Tibial nerve (tissue), 4 donors: ENCODE measurements around the gene GNAT1. TPM values are rescaled to one million over a fixed set of nuclear protein-coding genes. Genes with fewer than 3 reads are reported as not detected.

Source experiments
- DNase-seq, 2 donors: peaks; one replicate each; pipeline ENCODE4 v3.0.0-alpha.2; 2019; ENCODE audit warnings: low spot score in 2 of 2
- H3K27ac ChIP-seq, 4 donors: fragments of 200-600 bp; sonication (generic) in 3 of 4; one replicate each; pipeline ENCODE4 v1.5.1; 2017 to 2019; ENCODE audit warnings: mild to moderate bottlenecking in 1 of 4
- H3K27me3 ChIP-seq, 2 donors: fragments of 200-600 bp; sonication (generic) in 1 of 2; one replicate each; pipeline versions ENCODE4 v1.5.1 to v1.6.0; 2017 to 2019
- H3K36me3 ChIP-seq, 3 donors: fragments of 200-600 bp; sonication (generic); one replicate each; pipeline ENCODE4 v1.5.1; 2018 to 2019
- H3K4me1 ChIP-seq, 4 donors: fragments of 200-600 bp; sonication (generic) in 3 of 4; one replicate each; pipeline ENCODE4 v1.5.1; 2017 to 2019
- H3K4me3 ChIP-seq, 4 donors: fragments of 200-600 bp; sonication (generic) in 3 of 4; one replicate each; pipeline ENCODE4 v1.5.1; 2017 to 2019; ENCODE audit warnings: mild to moderate bottlenecking in 1 of 4, moderate library complexity in 1 of 4
- H3K9me3 ChIP-seq, 4 donors: fragments of 200-600 bp; sonication (generic) in 3 of 4; one replicate each; pipeline ENCODE4 v1.5.1; 2017 to 2019
- EP300 ChIP-seq, 2 donors: sonication (generic); formaldehyde crosslinking; IDR thresholded peaks; one replicate each; pipeline ENCODE4 v1.6.1; 2017; ENCODE audit warnings: antibody characterized with exemption in 2 of 2, mild to moderate bottlenecking in 1 of 2
- POLR2A ChIP-seq, 2 donors: fragments of 450-650 bp; IDR thresholded peaks; one replicate each; pipeline ENCODE4 v1.6.1; 2017; ENCODE audit warnings: antibody characterized with exemption in 2 of 2, mild to moderate bottlenecking in 2 of 2, moderate library complexity in 2 of 2
- WGBS, 2 donors: methylation state at CpG; one replicate each; pipeline ENCODE4 v1.1.5; 2018; 5-methylcytosine and 5-hydroxymethylcytosine counted together
- total RNA-seq, 4 donors: library from RNA; depleted of rRNA; stranded (reverse); fragments of >200 nt; gene quantifications; one replicate each; pipeline ENCODE4 v1.1.0, GENCODE V29; 2016
- TF ChIP-seq, protein P1 (sequence below), 5 experiments: fragments of 200-600 bp in 3 of 5; fragments of 450-650 bp in 2 of 5; sonication (generic) in 3 of 5; IDR thresholded peaks; one replicate each; pipeline ENCODE4 v1.5.1; 2016 to 2019; ENCODE audit warnings: antibody characterized with exemption in 5 of 5, mild to moderate bottlenecking in 3 of 5, moderate library complexity in 2 of 5

Gene GNAT1
- total RNA-seq, 4 donors from 2014 or later, result not detected

DNA sequence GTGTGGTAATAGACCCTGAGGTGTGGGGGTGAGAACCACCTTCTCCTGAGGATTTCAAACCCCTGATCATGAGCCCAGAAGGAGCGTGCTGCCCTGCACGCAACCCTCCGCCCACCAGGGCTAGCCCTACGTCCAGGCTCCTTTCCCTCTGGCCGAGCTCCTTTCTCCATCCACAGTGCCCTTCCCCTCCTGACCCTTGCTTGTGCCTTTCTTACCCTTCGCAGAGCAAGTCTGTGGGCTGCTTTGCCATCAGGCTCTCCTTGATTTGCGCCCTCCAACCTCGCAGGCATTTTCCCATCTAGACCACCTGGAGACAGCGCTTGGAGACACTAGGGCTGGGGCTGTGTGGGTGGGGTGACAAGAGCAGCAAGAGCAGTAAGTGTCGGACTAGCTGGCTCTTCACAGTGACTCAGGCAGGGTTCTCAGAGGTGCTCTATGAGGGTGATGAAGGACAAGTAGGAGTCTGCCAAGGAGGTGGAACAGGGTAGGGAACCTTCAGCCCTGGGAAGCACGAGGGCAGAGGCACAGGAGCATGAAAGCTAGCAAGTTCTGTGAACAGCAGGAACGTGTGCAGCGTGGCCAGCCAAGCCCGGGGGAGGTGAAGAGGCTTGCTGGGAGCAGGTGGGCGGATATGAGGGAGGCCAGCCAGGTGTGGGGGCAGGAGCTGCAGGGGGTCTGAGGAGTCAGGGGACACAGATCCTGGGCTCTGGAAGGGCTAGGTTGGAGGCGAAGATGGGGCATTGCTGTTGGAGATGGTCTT lies 11.1 kb downstream of the GNAT1 start:
- no peak overlapping the region for H3K27ac ChIP-seq
- no peak for TF ChIP-seq EP300 (IDR thresholded peaks at IDR 0.05)
- TF ChIP-seq POLR2A (IDR thresholded peaks at IDR 0.05), result no peak
- TF ChIP-seq, protein P1, sequence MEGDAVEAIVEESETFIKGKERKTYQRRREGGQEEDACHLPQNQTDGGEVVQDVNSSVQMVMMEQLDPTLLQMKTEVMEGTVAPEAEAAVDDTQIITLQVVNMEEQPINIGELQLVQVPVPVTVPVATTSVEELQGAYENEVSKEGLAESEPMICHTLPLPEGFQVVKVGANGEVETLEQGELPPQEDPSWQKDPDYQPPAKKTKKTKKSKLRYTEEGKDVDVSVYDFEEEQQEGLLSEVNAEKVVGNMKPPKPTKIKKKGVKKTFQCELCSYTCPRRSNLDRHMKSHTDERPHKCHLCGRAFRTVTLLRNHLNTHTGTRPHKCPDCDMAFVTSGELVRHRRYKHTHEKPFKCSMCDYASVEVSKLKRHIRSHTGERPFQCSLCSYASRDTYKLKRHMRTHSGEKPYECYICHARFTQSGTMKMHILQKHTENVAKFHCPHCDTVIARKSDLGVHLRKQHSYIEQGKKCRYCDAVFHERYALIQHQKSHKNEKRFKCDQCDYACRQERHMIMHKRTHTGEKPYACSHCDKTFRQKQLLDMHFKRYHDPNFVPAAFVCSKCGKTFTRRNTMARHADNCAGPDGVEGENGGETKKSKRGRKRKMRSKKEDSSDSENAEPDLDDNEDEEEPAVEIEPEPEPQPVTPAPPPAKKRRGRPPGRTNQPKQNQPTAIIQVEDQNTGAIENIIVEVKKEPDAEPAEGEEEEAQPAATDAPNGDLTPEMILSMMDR (IDR thresholded peaks at IDR 0.05), result no peak
- H3K27me3 ChIP-seq, result peaks cover 0 to 65% of the 10 kb centered on the region in 2 donors
- WGBS, 2 donors, result 74 to 79% methylated on average over 16 of the region's 16 CpGs
- H3K4me1 ChIP-seq, result peaks cover 0 to 22% (median 10%) of the 10 kb centered on the region in 4 donors
- no peaks in the 10 kb centered on the region for H3K9me3 ChIP-seq
- H3K36me3 ChIP-seq, result no peaks in the 10 kb centered on the region
- no peak for DNase-seq
- no peak overlapping the region for H3K4me3 ChIP-seq

DNA sequence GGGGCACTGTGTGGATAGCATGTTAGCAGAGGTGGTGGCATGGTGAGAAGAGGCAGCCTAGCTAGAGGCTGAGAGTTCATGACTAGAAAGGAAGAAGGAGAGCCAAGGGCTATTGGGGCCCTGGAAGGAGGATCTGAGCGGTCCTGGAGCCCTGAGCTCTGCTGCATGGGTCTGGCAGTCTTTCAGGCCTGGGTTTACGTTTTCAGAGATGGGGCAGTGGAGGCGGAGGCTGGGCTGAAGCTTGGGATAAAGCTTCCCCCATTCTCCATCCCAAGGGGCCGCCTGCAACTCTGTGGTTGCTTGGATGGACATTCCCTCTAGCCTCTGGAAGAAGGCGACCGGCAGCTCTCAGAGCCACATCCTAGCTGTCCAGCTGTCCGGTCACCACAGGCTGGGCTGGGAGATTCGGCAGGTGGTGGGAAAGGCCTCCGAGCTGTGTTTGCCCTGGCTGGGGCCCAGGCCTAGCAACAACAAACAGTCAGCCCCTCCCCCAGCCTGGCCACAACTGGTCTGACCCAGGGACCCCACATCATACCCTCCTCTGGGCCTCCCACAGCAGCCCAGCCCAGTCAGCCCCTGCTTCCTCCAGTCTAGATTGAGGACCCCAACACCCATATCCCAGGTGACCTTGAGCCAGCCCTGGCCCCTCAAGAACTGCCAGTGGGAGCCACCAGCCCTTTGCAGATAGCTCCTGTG lies 11.9 kb downstream of the GNAT1 start:
- Histone ChIP-seq H3K36me3 (no peaks in the 10 kb centered on the region), H3K9me3 (no peaks in the 10 kb centered on the region), H3K4me1 (peaks cover 0 to 22% (median 10%) of the 10 kb centered on the region in 4 donors), H3K27ac (no peak overlapping the region), H3K27me3 (peaks cover 0 to 65% of the 10 kb centered on the region in 2 donors), H3K4me3 (no peak overlapping the region)
- DNase-seq, result no peak
- 66 to 81% methylated on average over 4 to 9 of the region's 9 CpGs for WGBS, 2 donors
- no peak for TF ChIP-seq POLR2A (IDR thresholded peaks at IDR 0.05)
- no peak for TF ChIP-seq EP300 (IDR thresholded peaks at IDR 0.05)
- TF ChIP-seq, protein P1 (IDR thresholded peaks at IDR 0.05), result no peak

DNA sequence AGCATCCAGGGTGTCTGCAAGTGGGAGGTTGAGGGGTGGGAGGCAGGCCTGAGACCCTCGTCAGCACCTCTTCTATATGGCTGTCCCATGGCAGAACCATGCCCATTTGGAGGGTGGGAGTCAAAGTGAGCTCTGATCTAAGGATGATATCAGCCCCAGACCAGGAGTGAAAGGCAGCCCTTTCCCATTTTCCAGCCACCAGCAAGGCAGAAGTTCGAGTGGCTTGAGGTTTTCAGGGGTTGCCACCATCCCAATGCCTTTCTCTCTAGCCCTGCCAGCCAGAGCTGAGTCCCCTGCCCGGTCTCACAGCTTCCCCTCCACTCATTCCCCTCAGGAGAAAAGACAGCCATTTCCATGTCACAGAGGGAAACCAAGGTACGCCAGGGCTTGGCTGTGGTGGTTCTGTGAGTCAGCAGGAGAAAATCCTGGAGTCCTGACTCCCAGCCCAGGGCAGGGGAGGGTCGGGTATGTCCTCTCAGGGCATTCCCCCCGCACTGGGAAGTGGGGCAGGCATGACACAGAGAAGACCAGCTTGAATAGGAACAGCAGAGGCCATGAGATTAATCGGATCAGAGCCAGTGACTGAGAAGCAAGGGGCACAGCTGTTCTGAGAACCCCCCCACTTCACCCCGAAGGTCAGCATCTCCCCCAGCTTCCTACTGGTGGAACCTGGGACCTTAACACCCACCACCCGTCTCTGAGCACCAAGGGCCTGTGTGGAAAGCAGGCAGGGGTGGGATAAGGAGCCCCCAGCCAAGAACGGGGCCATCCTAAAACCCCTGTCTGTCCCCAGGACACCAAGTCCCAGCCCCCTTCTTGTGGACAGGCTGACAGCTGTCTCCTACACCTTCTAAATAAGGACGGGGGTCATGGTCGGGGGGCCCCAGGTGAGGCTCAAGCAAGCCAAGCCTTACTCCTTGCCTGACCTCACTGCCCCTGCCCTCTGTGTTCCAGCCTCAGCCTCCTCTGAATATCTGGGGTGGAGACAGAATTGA lies 12.7 kb downstream of the GNAT1 start:
- Histone ChIP-seq H3K36me3 (no peaks in the 10 kb centered on the region), H3K9me3 (no peaks in the 10 kb centered on the region), H3K27ac (peak overlapping the region in 1 of 4 donors; percentile 66), H3K4me1 (peaks cover 0 to 22% (median 10%) of the 10 kb centered on the region in 4 donors), H3K27me3 (peaks cover 0 to 63% of the 10 kb centered on the region in 2 donors), H3K4me3 (no peak overlapping the region)
- DNase-seq, result no peak
- 68 to 72% methylated on average over 11 to 12 of the region's 12 CpGs for WGBS, 2 donors
- TF ChIP-seq POLR2A (IDR thresholded peaks at IDR 0.05) (no peak), EP300 (IDR thresholded peaks at IDR 0.05) (no peak)
- TF ChIP-seq, protein P1 (IDR thresholded peaks at IDR 0.05), result no peak

DNA sequence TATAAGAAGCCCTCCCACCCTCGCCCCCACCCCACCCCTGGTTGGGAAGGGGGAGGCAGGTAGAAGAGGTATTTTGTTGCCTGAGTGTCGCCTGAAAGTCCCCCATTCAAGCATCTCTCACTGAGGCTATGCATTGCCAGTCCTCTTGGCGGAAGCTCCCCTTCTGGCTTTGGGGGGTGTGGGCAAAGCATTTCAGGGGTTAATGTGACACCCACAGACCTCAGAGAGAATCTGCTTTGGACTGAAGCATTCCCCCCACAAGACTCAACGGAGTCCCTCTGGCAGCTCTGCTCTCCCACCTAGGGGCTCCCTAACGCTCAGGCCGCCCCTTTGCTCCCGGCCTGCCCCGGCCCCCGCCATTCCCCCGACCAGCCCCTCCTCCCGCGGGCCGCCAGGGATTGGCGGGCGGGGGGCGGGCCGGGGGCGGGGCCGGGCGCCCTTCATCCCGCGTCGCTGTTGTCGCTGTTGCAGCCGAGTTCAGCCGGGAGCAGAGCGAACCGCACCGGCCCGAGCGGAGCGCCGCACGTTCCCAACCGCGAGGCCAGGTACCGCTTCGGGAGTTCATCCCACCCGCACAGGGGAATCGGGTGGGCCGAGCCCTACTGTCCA lies 13.5 kb downstream of the GNAT1 start, which contains the start of gene SLC38A3:
Gene SLC38A3 (plus strand): TSS at position 468 of the 609 bp plus-strand sequence. CDS start 8,929 bp downstream, outside the sequence.
- Histone ChIP-seq H3K4me1 (peaks cover 0 to 22% (median 10%) of the 10 kb centered on the region in 4 donors), H3K27me3 (peaks cover 0 to 55% of the 10 kb centered on the region in 2 donors), H3K27ac (peak within 1 kb of the TSS in 1 of 4 donors; percentile 66), H3K4me3 (peak within 1 kb of the TSS; percentile 31 to 57 (median 44)), H3K9me3 (no peaks in the 10 kb centered on the region), H3K36me3 (no peaks in the 10 kb centered on the region)
- WGBS, 2 donors, result 17 to 39% methylated on average over 2 to 9 of the region's 41 CpGs
- peak in 1 of 2 donors; percentile 56 for TF ChIP-seq EP300 (IDR thresholded peaks at IDR 0.05)
- peak in 1 of 2 donors; percentile 23 for TF ChIP-seq POLR2A (IDR thresholded peaks at IDR 0.05)
- TF ChIP-seq, protein P1 (IDR thresholded peaks at IDR 0.05), result no peak
- DNase-seq, result no peak
